ENCODE measurements around the gene ZBTB7B. TPM values are rescaled to one million over a fixed set of nuclear protein-coding genes. Genes with fewer than 3 reads are reported as not detected.

ZBTB7B gene
- total and polyA plus RNA-seq, 9 of the 15 experiments (the other 6 are each of a cell fraction or from before 2014, with no cell fraction given) = 0.04 to 46.5 (median 15.2) TPM

- TF ChIP-seq SUPT5H (IDR thresholded peaks at IDR 0.05) = peak; percentile 78
- peak; percentile 54; the same call in 1 of the 2 replicates for TF ChIP-seq SMARCE1 (IDR thresholded peaks at IDR 0.05)
- TF ChIP-seq DPF2 (IDR thresholded peaks at IDR 0.05) = peak; percentile 84
- TF ChIP-seq ZNF79 (CRISPR knock-in tag; IDR thresholded peaks at IDR 0.05; ENCODE audit: low read depth) = no peak
- TF ChIP-seq E2F5 (CRISPR knock-in tag; IDR thresholded peaks at IDR 0.05) = no peak
- no peak for TF ChIP-seq ARHGAP35 (IDR thresholded peaks at IDR 0.05; ENCODE audit: partially characterized antibody)
- TF ChIP-seq, protein P1, sequence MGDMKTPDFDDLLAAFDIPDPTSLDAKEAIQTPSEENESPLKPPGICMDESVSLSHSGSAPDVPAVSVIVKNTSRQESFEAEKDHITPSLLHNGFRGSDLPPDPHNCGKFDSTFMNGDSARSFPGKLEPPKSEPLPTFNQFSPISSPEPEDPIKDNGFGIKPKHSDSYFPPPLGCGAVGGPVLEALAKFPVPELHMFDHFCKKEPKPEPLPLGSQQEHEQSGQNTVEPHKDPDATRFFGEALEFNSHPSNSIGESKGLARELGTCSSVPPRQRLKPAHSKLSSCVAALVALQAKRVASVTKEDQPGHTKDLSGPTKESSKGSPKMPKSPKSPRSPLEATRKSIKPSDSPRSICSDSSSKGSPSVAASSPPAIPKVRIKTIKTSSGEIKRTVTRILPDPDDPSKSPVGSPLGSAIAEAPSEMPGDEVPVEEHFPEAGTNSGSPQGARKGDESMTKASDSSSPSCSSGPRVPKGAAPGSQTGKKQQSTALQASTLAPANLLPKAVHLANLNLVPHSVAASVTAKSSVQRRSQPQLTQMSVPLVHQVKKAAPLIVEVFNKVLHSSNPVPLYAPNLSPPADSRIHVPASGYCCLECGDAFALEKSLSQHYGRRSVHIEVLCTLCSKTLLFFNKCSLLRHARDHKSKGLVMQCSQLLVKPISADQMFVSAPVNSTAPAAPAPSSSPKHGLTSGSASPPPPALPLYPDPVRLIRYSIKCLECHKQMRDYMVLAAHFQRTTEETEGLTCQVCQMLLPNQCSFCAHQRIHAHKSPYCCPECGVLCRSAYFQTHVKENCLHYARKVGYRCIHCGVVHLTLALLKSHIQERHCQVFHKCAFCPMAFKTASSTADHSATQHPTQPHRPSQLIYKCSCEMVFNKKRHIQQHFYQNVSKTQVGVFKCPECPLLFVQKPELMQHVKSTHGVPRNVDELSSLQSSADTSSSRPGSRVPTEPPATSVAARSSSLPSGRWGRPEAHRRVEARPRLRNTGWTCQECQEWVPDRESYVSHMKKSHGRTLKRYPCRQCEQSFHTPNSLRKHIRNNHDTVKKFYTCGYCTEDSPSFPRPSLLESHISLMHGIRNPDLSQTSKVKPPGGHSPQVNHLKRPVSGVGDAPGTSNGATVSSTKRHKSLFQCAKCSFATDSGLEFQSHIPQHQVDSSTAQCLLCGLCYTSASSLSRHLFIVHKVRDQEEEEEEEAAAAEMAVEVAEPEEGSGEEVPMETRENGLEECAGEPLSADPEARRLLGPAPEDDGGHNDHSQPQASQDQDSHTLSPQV (IDR thresholded peaks at IDR 0.05) = 0 out of 2 replicates have a peak, but pooled peaks have one; percentile 44
- TF ChIP-seq, protein P2, sequence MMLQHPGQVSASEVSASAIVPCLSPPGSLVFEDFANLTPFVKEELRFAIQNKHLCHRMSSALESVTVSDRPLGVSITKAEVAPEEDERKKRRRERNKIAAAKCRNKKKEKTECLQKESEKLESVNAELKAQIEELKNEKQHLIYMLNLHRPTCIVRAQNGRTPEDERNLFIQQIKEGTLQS (IDR thresholded peaks at IDR 0.05) = peak; percentile 75
- TF ChIP-seq, protein P2 (CRISPR knock-in tag; conservative IDR thresholded peaks at IDR 0.05) = no peak
These were observed 31.8 kb upstream of the ZBTB7B start, which contains the start of gene SHC1 (continued) for GRCh38 chr1:154970631-154971340.

Measured in K562 (cell line).